ENCODE results near the gene DSN1.

DSN1 gene

GRCh38 chr20:36819659-36820058 is 46.1 kb upstream of the DSN1 start:
- no peaks in the 10 kb centered on the region for H3K9me3 ChIP-seq (ENCODE audit: severe bottlenecking)
- no peak overlapping the region for H3K4me3 ChIP-seq (ENCODE audit: low read depth, low read length)
- TF ChIP-seq, protein P1, sequence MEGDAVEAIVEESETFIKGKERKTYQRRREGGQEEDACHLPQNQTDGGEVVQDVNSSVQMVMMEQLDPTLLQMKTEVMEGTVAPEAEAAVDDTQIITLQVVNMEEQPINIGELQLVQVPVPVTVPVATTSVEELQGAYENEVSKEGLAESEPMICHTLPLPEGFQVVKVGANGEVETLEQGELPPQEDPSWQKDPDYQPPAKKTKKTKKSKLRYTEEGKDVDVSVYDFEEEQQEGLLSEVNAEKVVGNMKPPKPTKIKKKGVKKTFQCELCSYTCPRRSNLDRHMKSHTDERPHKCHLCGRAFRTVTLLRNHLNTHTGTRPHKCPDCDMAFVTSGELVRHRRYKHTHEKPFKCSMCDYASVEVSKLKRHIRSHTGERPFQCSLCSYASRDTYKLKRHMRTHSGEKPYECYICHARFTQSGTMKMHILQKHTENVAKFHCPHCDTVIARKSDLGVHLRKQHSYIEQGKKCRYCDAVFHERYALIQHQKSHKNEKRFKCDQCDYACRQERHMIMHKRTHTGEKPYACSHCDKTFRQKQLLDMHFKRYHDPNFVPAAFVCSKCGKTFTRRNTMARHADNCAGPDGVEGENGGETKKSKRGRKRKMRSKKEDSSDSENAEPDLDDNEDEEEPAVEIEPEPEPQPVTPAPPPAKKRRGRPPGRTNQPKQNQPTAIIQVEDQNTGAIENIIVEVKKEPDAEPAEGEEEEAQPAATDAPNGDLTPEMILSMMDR (IDR thresholded peaks at IDR 0.05; ENCODE audit: low read depth, low read length) = no peak
- H3K36me3 ChIP-seq = peaks cover 51% of the 10 kb centered on the region
- no peak overlapping the region for H3K27ac ChIP-seq
- no peaks in the 10 kb centered on the region for H3K27me3 ChIP-seq (ENCODE audit: insufficient read depth, low read depth, severe bottlenecking)
- no peak for DNase-seq

DNA sequence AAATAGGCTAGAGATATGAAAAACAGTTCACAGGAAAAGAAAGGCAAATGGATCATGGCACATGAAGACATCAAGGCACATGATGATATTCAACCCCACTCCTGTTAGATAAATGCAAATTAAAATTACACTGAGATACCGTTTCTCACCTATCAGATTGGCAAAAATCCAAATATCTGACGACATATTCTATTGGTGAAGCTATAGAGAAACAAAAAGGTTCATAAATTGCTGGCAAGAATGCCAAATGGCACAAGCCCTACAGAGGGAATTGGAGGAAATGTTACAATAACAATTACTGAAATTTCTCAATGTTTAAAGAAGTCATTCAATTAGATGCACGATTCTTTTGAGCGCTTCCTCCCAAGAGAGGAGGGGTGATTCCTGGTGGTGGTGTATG is 45.3 kb upstream of the DSN1 start:
- no peaks in the 10 kb centered on the region for H3K27me3 ChIP-seq (ENCODE audit: insufficient read depth, low read depth, severe bottlenecking)
- TF ChIP-seq, protein P1 (IDR thresholded peaks at IDR 0.05; ENCODE audit: low read depth, low read length) = no peak
- H3K36me3 ChIP-seq = peaks cover 53% of the 10 kb centered on the region
- no peak for DNase-seq
- no peaks in the 10 kb centered on the region for H3K9me3 ChIP-seq (ENCODE audit: severe bottlenecking)
- no peak overlapping the region for H3K27ac ChIP-seq
- H3K4me3 ChIP-seq (ENCODE audit: low read depth, low read length) = no peak overlapping the region

DNA sequence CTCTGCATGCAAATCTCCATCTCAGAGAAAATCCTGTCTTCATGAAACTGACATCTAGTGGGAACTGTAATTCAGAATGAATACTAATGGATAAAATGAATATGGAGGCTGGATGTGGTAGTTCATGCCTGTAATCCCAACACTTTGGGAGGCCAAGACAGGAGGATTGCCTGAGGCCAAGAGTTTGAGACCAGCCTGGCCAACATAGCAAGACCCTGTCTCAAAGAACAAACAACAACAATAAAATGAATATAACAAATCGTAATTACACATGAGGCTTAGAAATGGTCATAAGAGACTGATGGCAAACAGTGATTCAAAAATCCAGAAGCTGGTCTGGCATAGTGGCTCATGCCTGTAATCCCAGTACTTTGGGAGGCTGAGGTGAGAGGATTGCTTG is 44.6 kb upstream of the DSN1 start:
- Histone ChIP-seq H3K4me3 (ENCODE audit: low read depth, low read length) (no peak overlapping the region), H3K9me3 (ENCODE audit: severe bottlenecking) (no peaks in the 10 kb centered on the region), H3K36me3 (peaks cover 49% of the 10 kb centered on the region), H3K27ac (no peak overlapping the region), H3K27me3 (ENCODE audit: insufficient read depth, low read depth, severe bottlenecking) (no peaks in the 10 kb centered on the region)
- TF ChIP-seq, protein P1 (IDR thresholded peaks at IDR 0.05; ENCODE audit: low read depth, low read length) = no peak
- DNase-seq = no peak

DNA sequence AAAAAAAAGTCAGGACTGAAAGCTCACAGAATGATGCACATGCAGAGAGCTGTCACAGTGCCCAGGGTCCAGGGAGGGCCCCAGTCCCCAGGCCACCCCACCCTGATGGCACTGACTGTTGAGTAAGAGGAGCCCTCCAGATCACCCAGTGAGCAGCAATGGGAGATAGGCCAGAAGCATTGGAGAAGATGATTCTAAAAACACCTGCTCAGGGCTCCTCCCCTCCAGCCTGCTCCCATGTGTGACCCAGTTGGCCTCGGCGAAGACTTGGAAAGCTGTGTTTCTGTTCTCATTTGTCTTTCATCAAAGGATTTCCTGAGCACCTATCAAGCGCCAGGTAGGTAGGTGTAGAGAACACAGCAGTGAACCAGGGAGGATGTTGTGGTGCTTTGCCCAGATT is 43.9 kb upstream of the DSN1 start:
- H3K27ac ChIP-seq = no peak overlapping the region

DNA sequence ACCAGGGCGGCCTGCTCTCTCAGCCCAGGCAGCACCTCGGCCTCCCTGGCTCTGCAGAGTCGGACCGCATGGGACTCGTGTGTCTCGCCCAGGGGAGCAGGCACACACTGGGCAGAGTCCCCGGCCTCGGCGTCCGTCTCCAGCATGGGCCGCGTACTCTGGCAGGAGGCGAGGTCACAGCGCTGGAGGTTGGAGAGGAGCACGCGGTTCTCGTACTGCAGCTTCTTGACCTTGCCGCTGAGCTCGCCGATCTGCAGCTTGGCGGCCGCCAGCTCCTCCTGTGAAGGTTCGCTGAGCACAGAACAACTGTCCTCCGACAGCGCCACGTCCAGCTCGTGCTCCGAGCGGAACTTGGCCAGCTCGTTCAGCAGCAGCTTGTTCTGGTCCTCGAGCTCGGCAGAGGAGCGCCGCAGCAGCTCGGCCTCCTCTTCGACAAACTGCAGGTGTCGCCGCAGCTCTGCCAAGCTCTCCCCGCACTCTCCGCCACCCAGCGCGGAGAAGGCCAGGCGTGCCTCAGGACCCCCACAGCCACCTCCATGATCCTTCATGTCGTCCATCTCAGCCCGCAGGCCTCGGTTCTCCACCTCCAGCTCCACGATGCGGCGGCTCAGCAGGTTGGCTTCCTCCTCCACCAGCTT is 42.0 kb upstream of the DSN1 start:
- H3K27ac ChIP-seq = no peak overlapping the region
- H3K36me3 ChIP-seq = peaks cover 63% of the 10 kb centered on the region
- H3K27me3 ChIP-seq (ENCODE audit: insufficient read depth, low read depth, severe bottlenecking) = no peaks in the 10 kb centered on the region
- no peaks in the 10 kb centered on the region for H3K9me3 ChIP-seq (ENCODE audit: severe bottlenecking)
- H3K4me3 ChIP-seq (ENCODE audit: low read depth, low read length) = no peak overlapping the region
- TF ChIP-seq, protein P1 (IDR thresholded peaks at IDR 0.05; ENCODE audit: low read depth, low read length) = no peak
- DNase-seq = no peak

More for the DNA sequence above, 43.9 kb upstream of the DSN1 start:
- Histone ChIP-seq H3K9me3 (ENCODE audit: severe bottlenecking) (no peaks in the 10 kb centered on the region), H3K36me3 (peaks cover 53% of the 10 kb centered on the region), H3K27me3 (ENCODE audit: insufficient read depth, low read depth, severe bottlenecking) (no peaks in the 10 kb centered on the region), H3K4me3 (ENCODE audit: low read depth, low read length) (no peak overlapping the region)
- no peak for DNase-seq
- TF ChIP-seq, protein P1 (IDR thresholded peaks at IDR 0.05; ENCODE audit: low read depth, low read length) = no peak
